ENCODE results near the gene PRKCZ. TPM values are rescaled to one million over a fixed set of nuclear protein-coding genes. Genes with fewer than 3 reads are reported as not detected.
A peak's percentile ranks its signal among the peaks of the same experiment; 100 is the strongest.

The PRKCZ gene
- total RNA-seq, 1 donor from 2014 or later, result 55.5 TPM

- TF ChIP-seq CTCF (IDR thresholded peaks at IDR 0.05; ENCODE audit: unreplicated experiment), result no peak
- Mint-ChIP-seq H3K27ac (no peak overlapping the region), H3K9me3 (no peaks in the 10 kb centered on the region), H3K27me3 (ENCODE audit: low read depth) (peaks cover 93% of the 10 kb centered on the region), H3K36me3 (no peaks in the 10 kb centered on the region), H3K4me3 (peak overlapping the region; percentile 66), H3K4me1 (peaks cover 3% of the 10 kb centered on the region)
- DNase-seq (ENCODE audit: low spot score in 2 of 2, unreplicated experiment in 2 of 2), result no peak
These were observed 31.7 kb upstream of the PRKCZ start for GRCh38 chr1:2018217-2019171.

GRCh38 chr1:2019172-2019543 is 31.1 kb upstream of the PRKCZ start, which contains the start of gene GABRD:
Gene GABRD (plus strand): TSS chr1:2019345. CDS start chr1:2019424, 79 bp downstream.
- Mint-ChIP-seq H3K27ac (no peak within 1 kb of the TSS), H3K27me3 (ENCODE audit: low read depth) (peaks cover 94% of the 10 kb centered on the region), H3K4me3 (peak within 1 kb of the TSS; percentile 66), H3K36me3 (no peaks in the 10 kb centered on the region), H3K9me3 (no peaks in the 10 kb centered on the region), H3K4me1 (peaks cover 3% of the 10 kb centered on the region)
- no peak for DNase-seq (ENCODE audit: low spot score in 2 of 2, unreplicated experiment in 2 of 2)
- TF ChIP-seq CTCF (IDR thresholded peaks at IDR 0.05; ENCODE audit: unreplicated experiment), result no peak

GRCh38 chr1:2019571-2020309 is 30.5 kb upstream of the PRKCZ start:
- H3K36me3 Mint-ChIP-seq, result no peaks in the 10 kb centered on the region
- peak; percentile 52 to 71 for DNase-seq (ENCODE audit: low spot score in 2 of 2, unreplicated experiment in 2 of 2)
- no peak for TF ChIP-seq CTCF (IDR thresholded peaks at IDR 0.05; ENCODE audit: unreplicated experiment)
- peaks cover 3% of the 10 kb centered on the region for H3K4me1 Mint-ChIP-seq
- no peaks in the 10 kb centered on the region for H3K9me3 Mint-ChIP-seq
- no peak overlapping the region for H3K4me3 Mint-ChIP-seq
- no peak overlapping the region for H3K27ac Mint-ChIP-seq
- H3K27me3 Mint-ChIP-seq (ENCODE audit: low read depth), result peaks cover 88% of the 10 kb centered on the region

- no peak overlapping the region for H3K4me3 Mint-ChIP-seq
- H3K36me3 Mint-ChIP-seq, result no peaks in the 10 kb centered on the region
- H3K27me3 Mint-ChIP-seq (ENCODE audit: low read depth), result peaks cover 83% of the 10 kb centered on the region
These were observed 29.9 kb upstream of the PRKCZ start for GRCh38 chr1:2020310-2020655.

GRCh38 chr1:2021550-2021949 is 28.7 kb upstream of the PRKCZ start:
- peaks cover 3% of the 10 kb centered on the region for H3K4me1 Mint-ChIP-seq
- H3K4me3 Mint-ChIP-seq, result no peak overlapping the region
- no peak for DNase-seq (ENCODE audit: low spot score in 2 of 2, unreplicated experiment in 2 of 2)
- no peak for TF ChIP-seq CTCF (IDR thresholded peaks at IDR 0.05; ENCODE audit: unreplicated experiment)
- H3K27me3 Mint-ChIP-seq (ENCODE audit: low read depth), result peaks cover 76% of the 10 kb centered on the region
- H3K9me3 Mint-ChIP-seq, result no peaks in the 10 kb centered on the region
- no peak overlapping the region for H3K27ac Mint-ChIP-seq
- no peaks in the 10 kb centered on the region for H3K36me3 Mint-ChIP-seq

More at GRCh38 chr1:2020310-2020655, 29.9 kb upstream of the PRKCZ start:
- no peaks in the 10 kb centered on the region for H3K9me3 Mint-ChIP-seq
- no peak overlapping the region for H3K27ac Mint-ChIP-seq
- no peak for TF ChIP-seq CTCF (IDR thresholded peaks at IDR 0.05; ENCODE audit: unreplicated experiment)
- peaks cover 3% of the 10 kb centered on the region for H3K4me1 Mint-ChIP-seq
- no peak for DNase-seq (ENCODE audit: low spot score in 2 of 2, unreplicated experiment in 2 of 2)
